ENCODE measurements around the gene GARS1.
"Not testable (repeated sequence)": the region's sequence is repeated elsewhere in the genome, so short reads cannot be mapped to it uniquely, and the experiment has no call there.

The GARS1 gene

DNA sequence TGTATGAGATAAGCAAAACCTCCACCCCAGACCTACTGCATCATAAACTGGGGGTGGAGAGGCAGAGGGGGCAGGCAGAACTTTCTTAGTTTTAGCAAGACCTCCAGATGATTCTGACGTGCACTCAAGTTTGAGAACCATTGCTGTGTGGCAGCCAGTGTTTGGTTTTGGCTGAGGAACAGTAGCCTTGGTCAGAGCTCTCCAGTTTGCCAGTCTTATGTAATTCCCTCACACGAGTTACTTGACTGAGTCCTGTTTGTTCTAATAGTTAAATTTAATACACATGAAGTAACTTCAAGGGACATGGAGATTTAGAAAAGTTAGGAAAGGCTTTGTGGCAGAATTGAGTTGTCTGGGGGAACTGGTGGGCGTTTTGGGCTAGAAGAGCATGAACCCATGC lies 38.5 kb downstream of the GARS1 start:
- no peak for DNase-seq

- DNase-seq, result no peak
These were observed 39.5 kb downstream of the GARS1 start for GRCh38 chr7:30634193-30634626.

- no peak for DNase-seq
These were observed 40.0 kb downstream of the GARS1 start for GRCh38 chr7:30634634-30635201.

- no peak for DNase-seq
These were observed 41.1 kb downstream of the GARS1 start for GRCh38 chr7:30635798-30636197.

GRCh38 chr7:30642322-30642721 lies 47.6 kb downstream of the GARS1 start:
- not testable (repeated sequence) for DNase-seq

GRCh38 chr7:30642789-30643188 lies 48.1 kb downstream of the GARS1 start:
- DNase-seq, result no peak

- no peak for DNase-seq
These were observed 49.7 kb downstream of the GARS1 start for GRCh38 chr7:30644286-30644955.

DNA sequence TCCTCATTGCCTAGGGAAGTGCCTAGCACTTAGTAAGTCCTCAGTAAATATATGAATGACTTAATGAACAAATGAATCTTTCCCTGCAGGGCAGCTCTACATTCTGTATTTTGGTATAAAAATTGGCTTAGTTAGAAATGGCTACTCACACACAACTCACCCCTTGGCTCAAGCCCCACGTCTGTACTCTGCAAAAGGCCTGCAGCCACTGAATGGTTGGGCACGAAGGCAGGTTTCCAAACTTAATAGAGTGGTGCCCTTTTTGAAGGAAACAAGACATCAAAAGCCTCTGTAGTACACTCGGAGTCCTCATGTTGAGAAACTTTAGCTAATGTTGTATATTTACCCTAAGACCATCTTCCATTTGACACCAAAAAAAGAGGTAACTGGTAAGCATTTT lies 51.0 kb downstream of the GARS1 start:
- no peak for DNase-seq

GRCh38 chr7:30646154-30646553 lies 51.5 kb downstream of the GARS1 start:
- no peak for DNase-seq

- no peak for DNase-seq
These were observed 53.1 kb downstream of the GARS1 start for GRCh38 chr7:30647589-30648364.

DNA sequence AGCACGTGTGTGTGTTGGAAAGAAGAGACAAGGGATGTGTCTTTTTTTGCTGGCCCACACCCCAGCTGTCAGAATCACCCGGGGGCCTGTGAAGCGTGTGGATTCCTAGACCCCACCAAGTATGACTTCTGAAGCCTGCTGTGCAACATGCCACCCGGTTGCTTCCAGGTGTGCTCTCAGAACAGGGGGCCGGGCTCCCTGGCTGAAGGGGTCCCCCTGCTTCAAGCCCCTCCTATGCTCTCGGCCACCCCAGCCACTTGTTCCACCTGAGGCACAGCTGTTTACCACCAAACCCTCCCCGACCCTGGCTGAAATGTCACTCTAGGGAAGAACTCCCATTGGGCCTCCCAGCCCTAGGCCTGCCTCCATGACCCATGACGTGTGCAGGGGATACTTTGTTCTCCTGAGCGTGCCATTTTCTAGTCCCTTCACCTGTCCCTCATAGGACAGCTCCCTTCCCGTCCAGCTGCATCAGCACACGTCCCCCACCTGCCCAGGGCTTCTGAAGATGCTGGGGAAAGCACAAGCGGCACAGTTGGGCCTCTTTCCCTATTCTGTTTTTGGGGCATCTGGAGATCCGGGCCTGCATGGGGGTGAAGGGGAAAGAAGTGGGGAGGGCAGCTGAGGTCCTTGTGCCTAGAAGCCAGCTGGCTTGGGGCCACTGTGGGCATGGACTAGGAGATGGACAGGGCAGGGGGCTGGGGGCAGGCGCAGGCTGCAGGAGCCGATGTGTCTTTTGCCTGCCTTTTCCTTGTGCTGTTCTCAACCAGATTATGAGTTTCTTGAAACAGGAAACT lies 54.3 kb downstream of the GARS1 start:
- DNase-seq, result no peak

- DNase-seq, result no peak
These were observed 55.2 kb downstream of the GARS1 start for GRCh38 chr7:30649717-30650420.

DNA sequence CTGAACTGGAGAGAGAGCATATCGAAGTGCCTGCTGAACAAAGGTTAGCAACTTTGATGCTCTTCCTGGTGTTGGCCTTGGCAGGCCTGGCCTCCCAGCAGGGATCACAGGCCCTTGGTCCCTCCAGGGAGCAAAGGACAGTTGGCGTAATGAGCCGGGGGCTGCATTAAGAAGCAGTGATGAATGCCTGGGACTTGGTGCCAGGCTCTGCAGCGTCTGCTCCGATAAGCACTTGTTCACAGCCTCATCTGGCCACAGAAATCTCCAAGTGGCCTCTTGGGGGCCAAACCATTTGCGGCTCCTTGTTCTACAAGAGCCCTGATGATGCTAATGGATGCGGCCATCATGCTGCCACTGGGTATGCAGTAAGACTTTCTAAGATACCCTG lies 55.7 kb downstream of the GARS1 start:
- DNase-seq, result no peak

- no peak for DNase-seq
These were observed 57.5 kb downstream of the GARS1 start for GRCh38 chr7:30652132-30652531.

- no peak for DNase-seq
These were observed 58.3 kb downstream of the GARS1 start for GRCh38 chr7:30652698-30653641.

GRCh38 chr7:30654296-30655090 lies 59.8 kb downstream of the GARS1 start:
- DNase-seq, result no peak

DNA sequence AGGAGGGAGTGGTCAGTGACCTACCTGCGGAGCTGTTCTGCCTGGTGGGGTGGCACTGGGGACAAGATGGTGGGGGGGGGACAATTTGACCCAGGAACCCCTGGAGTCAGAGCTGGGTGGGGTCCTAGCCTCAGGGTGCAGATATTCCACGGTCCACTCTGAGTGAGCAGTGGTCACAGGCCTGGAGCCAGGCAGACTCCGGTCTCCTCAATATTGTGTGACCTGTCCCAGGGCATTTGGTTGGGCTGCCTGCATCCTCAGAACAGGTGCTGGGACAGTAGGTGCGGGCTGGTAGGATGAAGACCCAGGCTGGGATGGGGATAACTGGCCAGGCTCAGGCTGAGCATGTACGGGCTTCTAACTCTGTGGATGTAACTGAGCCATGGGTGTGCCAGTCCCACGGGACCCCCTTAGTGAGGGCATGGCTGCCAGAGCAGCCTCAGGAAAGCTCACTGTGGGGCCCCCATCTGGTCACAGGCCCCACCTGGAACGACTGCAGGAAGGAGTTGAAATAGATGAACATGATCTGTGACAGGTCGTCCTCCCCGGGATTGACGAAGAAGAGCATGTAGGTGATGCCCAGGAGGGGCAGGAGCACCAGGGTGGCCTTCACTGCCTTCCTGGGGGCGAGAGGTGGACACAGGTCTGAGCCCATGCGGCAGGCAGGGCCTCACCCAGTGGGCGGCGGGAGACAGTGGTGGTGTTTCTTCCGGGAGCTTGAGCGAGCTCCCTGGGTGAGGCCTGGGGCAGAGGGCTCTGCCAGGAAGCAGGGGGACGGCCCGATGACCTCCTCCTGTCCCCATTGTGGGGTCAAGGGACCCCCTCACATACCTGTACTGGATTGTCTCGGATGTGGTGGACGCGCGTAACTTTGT lies 60.7 kb downstream of the GARS1 start:
- no peak for DNase-seq

GRCh38 chr7:30656006-30656957 lies 61.6 kb downstream of the GARS1 start:
- no peak for DNase-seq
